ENCODE measurements around the gene RYR1. TPM values are rescaled to one million over a fixed set of nuclear protein-coding genes. Genes with fewer than 3 reads are reported as not detected.

The RYR1 gene
- total and polyA plus RNA-seq, 2 of the 8 experiments (the other 6 are each of a cell fraction or from before 2014, with no cell fraction given), result 5.8 to 11.8 TPM

DNA sequence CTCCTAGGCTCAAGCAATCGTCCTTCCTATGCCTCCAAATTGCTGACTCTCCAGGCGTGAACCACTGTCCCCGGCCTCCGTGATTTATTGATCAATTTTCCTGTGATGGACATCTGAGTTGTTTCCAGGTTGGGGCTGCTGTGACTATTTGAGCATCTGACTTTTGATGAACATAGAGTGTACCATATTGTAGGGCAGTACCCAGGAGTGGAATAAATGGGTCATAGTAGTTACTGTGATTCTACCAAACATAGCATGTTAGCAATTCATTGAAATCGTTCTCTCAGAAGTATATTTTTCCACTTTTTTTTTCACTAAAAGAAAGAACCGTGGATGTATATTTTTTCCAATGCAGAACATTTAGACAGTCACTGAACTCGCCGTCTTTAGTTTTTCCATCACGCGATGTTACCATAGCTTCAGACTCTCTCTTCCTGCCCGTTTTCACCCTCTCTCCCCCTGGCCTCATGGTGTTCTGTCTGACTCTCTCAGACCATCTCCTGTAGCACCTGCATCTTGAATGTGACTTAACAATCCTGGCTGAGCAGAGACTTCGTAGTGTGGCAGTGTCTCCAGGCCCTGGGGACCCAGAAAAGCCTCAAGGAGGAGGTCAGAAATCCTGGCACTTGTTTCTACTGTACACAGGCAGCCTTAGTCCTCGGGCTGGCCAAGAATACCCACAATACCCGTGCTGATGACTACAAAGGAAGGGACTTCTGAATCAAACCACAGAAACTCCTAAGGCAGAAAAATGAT lies 4.3 kb upstream of the RYR1 start:
- no peaks in the 10 kb centered on the region for H3K27me3 ChIP-seq (replicated peaks in 1 of 4; ENCODE audit: control insufficient read depth in 3 of 4, extremely low read depth in 1 of 4, insufficient read depth in 3 of 4, low read length in 3 of 4)
- no peaks in the 10 kb centered on the region for H4K20me1 ChIP-seq (replicated peaks in 1 of 2; ENCODE audit: control insufficient read depth in 1 of 2, insufficient read depth in 2 of 2, low read length in 2 of 2)
- no peak overlapping the region for H2BK12ac ChIP-seq (ENCODE audit: low read depth, low read length)
- FAIRE-seq (no peak), DNase-seq (ENCODE audit: low read depth in 1 of 2, low spot score in 2 of 2) (no peak)
- peaks cover 9 to 12% (median 11%) of the 10 kb centered on the region in 4 experiments for H3K4me1 ChIP-seq (replicated peaks in 1 of 4; ENCODE audit: control insufficient read depth in 3 of 4, insufficient read depth in 4 of 4, low read length in 3 of 4)
- H3K4me2 ChIP-seq (ENCODE audit: insufficient read depth in 1 of 2, low read depth in 2 of 2, low read length in 2 of 2), result no peak overlapping the region
- no peak overlapping the region for H4K5ac ChIP-seq (ENCODE audit: insufficient read length, low read depth, low read length)
- H3K9me3 ChIP-seq (ENCODE audit: insufficient read depth in 2 of 2, low read depth in 1 of 2, low read length in 1 of 2), result no peaks in the 10 kb centered on the region
- H2AK5ac ChIP-seq (ENCODE audit: low read depth, low read length), result no peak overlapping the region
- no peak overlapping the region for H3K27ac ChIP-seq (ENCODE audit: low read depth, low read length)
- H3K4ac ChIP-seq (replicated peaks; ENCODE audit: insufficient read length, low read depth, low read length), result no peak overlapping the region
- no peak overlapping the region for H3K56ac ChIP-seq (replicated peaks; ENCODE audit: insufficient read length, low read depth, low read length)
- 84% methylated on average over 14 of the region's 14 CpGs; no CpG with 5 or more reads in 1 of the 2 experiments for WGBS, 2 experiments (ENCODE audit: extremely low coverage in 1 of 2, insufficient coverage in 1 of 2, insufficient read length in 1 of 2, insufficient replicate concordance in 2 of 2, low coverage in 1 of 2, low lambda C conversion rate in 2 of 2, missing lambda C conversion rate in 1 of 2)
- ChIA-PET POLR2A (ENCODE audit: partially characterized antibody) (interaction anchor here (0.7 kb wide), 1 partner anchor 189 kb away, joined by 3 read pairs; no protein-coding TSS in a partner anchor), CTCF (ENCODE audit: partially characterized antibody) (interaction anchor here (1.2 kb wide), 1 partner anchor 8 kb away, joined by 3 read pairs; no protein-coding TSS in a partner anchor)
- no peak overlapping the region for H2BK15ac ChIP-seq (ENCODE audit: low read length)
- H2BK20ac ChIP-seq (ENCODE audit: low read length), result no peak overlapping the region
- no peak overlapping the region for H2BK5ac ChIP-seq (ENCODE audit: low read depth, low read length)
- no peak overlapping the region for H2BK120ac ChIP-seq (replicated peaks; ENCODE audit: low read depth, low read length)
- no peak overlapping the region for H3K4me3 ChIP-seq (ENCODE audit: extremely low read depth in 1 of 4, insufficient read depth in 2 of 4, low read depth in 3 of 4, low read length in 4 of 4)
- no peak for TF ChIP-seq TAF7 (optimal IDR thresholded peaks at IDR 0.05; ENCODE audit: borderline replicate concordance, low read depth, low read length)
- no peak for TF ChIP-seq MAX (IDR thresholded peaks at IDR 0.05)
- no peak for TF ChIP-seq CBX5 (IDR thresholded peaks at IDR 0.05; ENCODE audit: low read depth, low read length)
- TF ChIP-seq GABPA (IDR thresholded peaks at IDR 0.05; ENCODE audit: borderline replicate concordance, insufficient read depth, low read length), result no peak
- no peak for TF ChIP-seq ZNF274 (IDR thresholded peaks at IDR 0.05; ENCODE audit: borderline replicate concordance, extremely low read depth, low read length)
- no peak for TF ChIP-seq CHD2 (IDR thresholded peaks at IDR 0.05; ENCODE audit: low read length)
- TF ChIP-seq POLR2AphosphoS5 (IDR thresholded peaks at IDR 0.05; ENCODE audit: low read depth, low read length), result no peak
- TF ChIP-seq SP2 (IDR thresholded peaks at IDR 0.05; ENCODE audit: low read length), result no peak
- TF ChIP-seq JUND (IDR thresholded peaks at IDR 0.05; ENCODE audit: low read length), result no peak
- TF ChIP-seq KDM4A (IDR thresholded peaks at IDR 0.05; ENCODE audit: low read depth, low read length, severe bottlenecking), result no peak
- no peak overlapping the region for H4K91ac ChIP-seq (replicated peaks; ENCODE audit: insufficient read length, low read length)
- no peaks in the 10 kb centered on the region for H3K79me2 ChIP-seq (ENCODE audit: control insufficient read depth in 1 of 2, insufficient read depth in 2 of 2, low read length in 2 of 2)
- peaks cover 6% of the 10 kb centered on the region; the same call in 1 of the 2 replicates for H3K23me2 ChIP-seq (ENCODE audit: low read depth, low read length)
- no peak overlapping the region for H2AFZ ChIP-seq (ENCODE audit: low read length)
- H3K14ac ChIP-seq (ENCODE audit: insufficient read length), result no peak overlapping the region
- no peaks in the 10 kb centered on the region for H3K36me3 ChIP-seq (ENCODE audit: control insufficient read depth in 2 of 4, insufficient read depth in 4 of 4, low read length in 3 of 4)
- no peak overlapping the region for H4K8ac ChIP-seq (ENCODE audit: extremely low read depth, insufficient read depth, low read length)
- H3K18ac ChIP-seq (ENCODE audit: extremely low read depth, low read length), result no peak overlapping the region
- H3K23ac ChIP-seq (ENCODE audit: insufficient read length), result no peak overlapping the region
- H3K79me1 ChIP-seq (ENCODE audit: low read depth, low read length), result no peaks in the 10 kb centered on the region
- H3K9ac ChIP-seq (replicated peaks in 1 of 4; ENCODE audit: extremely low read depth in 1 of 4, low read depth in 3 of 4, low read length in 3 of 4), result no peak overlapping the region
